H9 (cell line): ENCODE measurements around the gene SKIC2. TPM values are rescaled to one million over a fixed set of nuclear protein-coding genes. Genes with fewer than 3 reads are reported as not detected.

Source experiments
- DNase-seq: peaks from one replicate; pipeline ENCODE4 v3.0.0-alpha.2; 2017
- H2AFZ ChIP-seq: one replicate; pipeline ENCODE4 v1.6.1; 2013; ENCODE audit warnings: mild to moderate bottlenecking, low read length, control low read depth, moderate library complexity
- H2AK5ac ChIP-seq: 2 replicates; pipeline ENCODE4 v1.6.1; 2013; ENCODE audit warnings: low read length, control low read depth, mixed read lengths; ENCODE audit not compliant: insufficient read length
- H2BK120ac ChIP-seq: one replicate; pipeline ENCODE4 v1.6.1; 2013; ENCODE audit warnings: low read depth, mild to moderate bottlenecking, low read length, control low read depth, inconsistent platforms; ENCODE audit not compliant: poor library complexity, severe bottlenecking
- H2BK12ac ChIP-seq: 2 replicates; pipeline ENCODE4 v1.6.1; 2013; ENCODE audit warnings: low read length, control low read depth, mixed read lengths, low read depth; ENCODE audit not compliant: insufficient read length
- H2BK15ac ChIP-seq: 2 replicates; pipeline ENCODE4 v1.6.1; 2013; ENCODE audit warnings: low read depth, low read length, control low read depth
- H2BK20ac ChIP-seq: one replicate; pipeline ENCODE4 v1.6.1; 2013; ENCODE audit warnings: low read depth, mild to moderate bottlenecking, low read length, control low read depth, inconsistent platforms; ENCODE audit not compliant: poor library complexity, severe bottlenecking
- H2BK5ac ChIP-seq: 2 replicates; pipeline ENCODE4 v1.6.1; 2013; ENCODE audit warnings: low read length, control low read depth, mixed read lengths; ENCODE audit not compliant: insufficient read length
- H3K14ac ChIP-seq: 2 replicates; pipeline ENCODE4 v1.6.1; 2013; ENCODE audit warnings: low read length, control low read depth; ENCODE audit not compliant: insufficient read depth
- H3K18ac ChIP-seq: 2 replicates; pipeline ENCODE4 v1.6.1; 2013; ENCODE audit warnings: low read depth, mild to moderate bottlenecking, mixed read lengths, low read length, control low read depth; ENCODE audit not compliant: insufficient read length
- H3K23ac ChIP-seq: 2 replicates; pipeline ENCODE4 v1.6.1; 2013; ENCODE audit warnings: low read length, control low read depth, mixed read lengths, low read depth; ENCODE audit not compliant: insufficient read length
- H3K23me2 ChIP-seq: 2 replicates; pipeline ENCODE4 v1.6.1; 2013; ENCODE audit warnings: low read depth, mild to moderate bottlenecking, mixed read lengths, low read length, control low read depth; ENCODE audit not compliant: insufficient read length, poor library complexity, severe bottlenecking
- H3K27ac ChIP-seq: 2 replicates; pipeline ENCODE4 v1.5.1; 2013; ENCODE audit warnings: low read length, control low read depth, mixed read lengths, low read depth; ENCODE audit not compliant: insufficient read length
- H3K27me3 ChIP-seq: 2 replicates; pipeline ENCODE4 v1.6.1; 2013; ENCODE audit warnings: low read length, control low read depth, inconsistent platforms; ENCODE audit not compliant: insufficient read depth
- H3K4ac ChIP-seq: 2 replicates; pipeline ENCODE4 v1.6.1; 2013; ENCODE audit warnings: low read depth, mild to moderate bottlenecking, control low read depth, inconsistent platforms, low read length, moderate library complexity
- H3K4me1 ChIP-seq: 2 replicates; pipeline ENCODE4 v1.6.1; 2013; ENCODE audit warnings: low read length, control low read depth, inconsistent platforms; ENCODE audit not compliant: insufficient read depth
- H3K4me2 ChIP-seq: 2 replicates; pipeline ENCODE4 v1.6.1; 2013; ENCODE audit warnings: low read length, control low read depth, mixed read lengths; ENCODE audit not compliant: insufficient read length, insufficient read depth
- H3K56ac ChIP-seq: 2 replicates; pipeline ENCODE4 v1.6.1; 2013; ENCODE audit warnings: low read depth, mild to moderate bottlenecking, mixed read lengths, low read length, control low read depth; ENCODE audit not compliant: insufficient read length
- H3K79me1 ChIP-seq: 2 replicates; pipeline ENCODE4 v1.6.1; 2013; ENCODE audit warnings: low read depth, mild to moderate bottlenecking, moderate library complexity, low read length, control low read depth, inconsistent platforms; ENCODE audit not compliant: insufficient read depth, poor library complexity, severe bottlenecking
- H3K79me2 ChIP-seq: 2 replicates; pipeline ENCODE4 v1.6.1; 2013; ENCODE audit warnings: low read length, control low read depth, inconsistent platforms; ENCODE audit not compliant: insufficient read depth
- H3K9ac ChIP-seq: 2 replicates; pipeline ENCODE4 v1.6.1; 2013; ENCODE audit warnings: low read length, control low read depth, mixed read lengths; ENCODE audit not compliant: insufficient read length; ENCODE audit errors: extremely low read depth
- H3K9me3 ChIP-seq: one replicate; pipeline ENCODE4 v1.6.1; 2013; ENCODE audit warnings: low read depth, low read length, inconsistent platforms; ENCODE audit not compliant: control insufficient read depth
- H3T11ph ChIP-seq: one replicate; pipeline ENCODE4 v1.6.1; 2013; ENCODE audit warnings: mild to moderate bottlenecking, low read length, control low read depth, inconsistent platforms
- H4K20me1 ChIP-seq: one replicate; pipeline ENCODE4 v1.6.1; 2013; ENCODE audit not compliant: control insufficient read depth, insufficient read length, insufficient read depth
- H4K5ac ChIP-seq: 2 replicates; pipeline ENCODE4 v1.6.1; 2013; ENCODE audit warnings: low read depth, mild to moderate bottlenecking, mixed read lengths, low read length, control low read depth; ENCODE audit not compliant: insufficient read length
- H4K8ac ChIP-seq: replicated peaks from 2 replicates; pipeline ENCODE4 v1.6.1; 2013; ENCODE audit warnings: low read length, control low read depth, mixed read lengths, low read depth; ENCODE audit not compliant: insufficient read length
- H4K91ac ChIP-seq: 2 replicates; pipeline ENCODE4 v1.6.1; 2013; ENCODE audit warnings: low read depth, mild to moderate bottlenecking, moderate library complexity, mixed read lengths, low read length, control low read depth; ENCODE audit not compliant: insufficient read length
- H3K27ac Mint-ChIP-seq, 3 experiments: 2 replicates in 2 of 3; 3 replicates in 1 of 3; pipeline ENCODE4 v1.8.0; 2020 to 2021; ENCODE audit warnings: mixed read lengths in 3 of 3, mild to moderate bottlenecking in 1 of 3, moderate library complexity in 1 of 3
- H3K27me3 Mint-ChIP-seq: 2 replicates; pipeline ENCODE4 v1.8.0; 2021; ENCODE audit warnings: low read depth, mild to moderate bottlenecking, moderate library complexity, mixed read lengths
- H3K36me3 Mint-ChIP-seq, 3 experiments: 2 replicates in 2 of 3; 3 replicates in 1 of 3; pipeline ENCODE4 v1.8.0; 2020 to 2021; ENCODE audit warnings: low read depth in 3 of 3, mixed read lengths in 3 of 3; ENCODE audit not compliant: insufficient read depth in 1 of 3
- H3K4me1 Mint-ChIP-seq, 2 experiments: 2 replicates each; pipeline ENCODE4 v1.8.0; 2020; ENCODE audit warnings: mixed read lengths in 2 of 2
- H3K4me3 Mint-ChIP-seq, 2 experiments: 2 replicates in 1 of 2; 3 replicates in 1 of 2; pipeline ENCODE4 v1.8.0; 2020 to 2021; ENCODE audit warnings: mild to moderate bottlenecking in 2 of 2, mixed read lengths in 2 of 2, moderate library complexity in 1 of 2
- H3K9me3 Mint-ChIP-seq, 2 experiments: 2 replicates in 1 of 2; 3 replicates in 1 of 2; pipeline ENCODE4 v1.8.0; 2020; ENCODE audit warnings: mild to moderate bottlenecking in 2 of 2, mixed read lengths in 2 of 2, moderate library complexity in 1 of 2
- WGBS: extraction: QIAGEN DNeasy Blood & Tissue Kit; methylation state at CpG from one replicate; pipeline ENCODE4 v1.1.7; 2013; ENCODE audit warnings: missing lambda C conversion rate, low lambda C conversion rate, mixed read lengths; ENCODE audit not compliant: insufficient read length; ENCODE audit errors: extremely low coverage; 5-methylcytosine and 5-hydroxymethylcytosine counted together
- total RNA-seq: library from RNA; stranded (reverse); gene quantifications from 2 replicates; pipeline ENCODE4 v1.2.1, GENCODE V29; 2021
- TF ChIP-seq, protein P1 (sequence below): fragments of 200-600 bp; sonication (generic); conservative IDR thresholded peaks from 3 replicates; pipeline ENCODE4 v1.8.0; 2021; ENCODE audit warnings: antibody characterized with exemption, mild to moderate bottlenecking

SKIC2 gene
- total RNA-seq, 1 experiment from 2014 or later = 86.2 TPM

DNA sequence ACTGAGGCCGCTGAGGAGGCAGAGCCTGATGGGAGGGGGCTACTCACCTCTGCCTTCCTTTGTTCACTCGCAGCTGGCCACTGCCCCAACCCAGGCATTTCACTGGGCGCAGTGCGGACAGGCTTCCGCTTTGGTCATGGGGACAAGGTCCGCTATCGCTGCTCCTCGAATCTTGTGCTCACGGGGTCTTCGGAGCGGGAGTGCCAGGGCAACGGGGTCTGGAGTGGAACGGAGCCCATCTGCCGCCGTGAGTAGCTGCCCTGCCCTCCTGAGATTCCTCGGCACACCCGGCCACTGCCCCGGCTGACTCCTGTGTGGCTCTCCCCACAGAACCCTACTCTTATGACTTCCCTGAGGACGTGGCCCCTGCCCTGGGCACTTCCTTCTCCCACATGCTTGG lies 25.4 kb upstream of the SKIC2 start:
- Mint-ChIP-seq H3K4me3 (no peak overlapping the region), H3K27ac (no peak overlapping the region), H3K36me3 (peaks cover 0 to 6% (median 2%) of the 10 kb centered on the region in 3 experiments; a peak in 1 of 7 replicates), H3K4me1 (no peaks in the 10 kb centered on the region; a peak in 1 of 4 replicates), H3K9me3 (peaks cover 15 to 16% of the 10 kb centered on the region in 2 experiments), H3K27me3 (peaks cover 11% of the 10 kb centered on the region)
- H2BK120ac ChIP-seq = no peak overlapping the region
- H3T11ph ChIP-seq = no peak overlapping the region
- H3K56ac ChIP-seq = no peak overlapping the region
- H2BK5ac ChIP-seq = no peak overlapping the region
- WGBS = no CpG with 5 or more reads among the region's 19 CpGs
- H3K4ac ChIP-seq = no peak overlapping the region
- no peak for DNase-seq
- H3K9ac ChIP-seq = no peak overlapping the region
- H3K9me3 ChIP-seq = no peaks in the 10 kb centered on the region
- H4K5ac ChIP-seq = no peak overlapping the region
- no peak overlapping the region for H3K23ac ChIP-seq
- H2BK20ac ChIP-seq = no peak overlapping the region
- H3K79me2 ChIP-seq = no peaks in the 10 kb centered on the region
- H2BK15ac ChIP-seq = no peak overlapping the region
- no peak overlapping the region for H3K27ac ChIP-seq
- no peaks in the 10 kb centered on the region for H4K20me1 ChIP-seq
- no peaks in the 10 kb centered on the region for H3K27me3 ChIP-seq
- no peak overlapping the region for H2BK12ac ChIP-seq
- no peak overlapping the region for H3K18ac ChIP-seq
- no peaks in the 10 kb centered on the region for H3K79me1 ChIP-seq
- H3K4me1 ChIP-seq = no peaks in the 10 kb centered on the region
- TF ChIP-seq, protein P1, sequence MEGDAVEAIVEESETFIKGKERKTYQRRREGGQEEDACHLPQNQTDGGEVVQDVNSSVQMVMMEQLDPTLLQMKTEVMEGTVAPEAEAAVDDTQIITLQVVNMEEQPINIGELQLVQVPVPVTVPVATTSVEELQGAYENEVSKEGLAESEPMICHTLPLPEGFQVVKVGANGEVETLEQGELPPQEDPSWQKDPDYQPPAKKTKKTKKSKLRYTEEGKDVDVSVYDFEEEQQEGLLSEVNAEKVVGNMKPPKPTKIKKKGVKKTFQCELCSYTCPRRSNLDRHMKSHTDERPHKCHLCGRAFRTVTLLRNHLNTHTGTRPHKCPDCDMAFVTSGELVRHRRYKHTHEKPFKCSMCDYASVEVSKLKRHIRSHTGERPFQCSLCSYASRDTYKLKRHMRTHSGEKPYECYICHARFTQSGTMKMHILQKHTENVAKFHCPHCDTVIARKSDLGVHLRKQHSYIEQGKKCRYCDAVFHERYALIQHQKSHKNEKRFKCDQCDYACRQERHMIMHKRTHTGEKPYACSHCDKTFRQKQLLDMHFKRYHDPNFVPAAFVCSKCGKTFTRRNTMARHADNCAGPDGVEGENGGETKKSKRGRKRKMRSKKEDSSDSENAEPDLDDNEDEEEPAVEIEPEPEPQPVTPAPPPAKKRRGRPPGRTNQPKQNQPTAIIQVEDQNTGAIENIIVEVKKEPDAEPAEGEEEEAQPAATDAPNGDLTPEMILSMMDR = no peak
- H4K8ac ChIP-seq = no peak overlapping the region
- H3K23me2 ChIP-seq = no peaks in the 10 kb centered on the region
- H2AK5ac ChIP-seq = no peak overlapping the region
- H4K91ac ChIP-seq = no peak overlapping the region
- H2AFZ ChIP-seq = no peak overlapping the region
- no peak overlapping the region for H3K4me2 ChIP-seq
- H3K14ac ChIP-seq = no peak overlapping the region; the same call in 1 of the 2 replicates
